HepG2 (cell line): ENCODE results near the gene RASSF6. TPM values are rescaled to one million over a fixed set of nuclear protein-coding genes. Genes with fewer than 3 reads are reported as not detected.

Experiments used
- ATAC-seq: fragments of 200-7000 bp; cut with Tn5 transposase; 3 replicates; pipeline ENCODE4 v1.9.1; 2020; ENCODE audit warnings: mild to moderate bottlenecking, moderate library complexity
- BruUV-seq: library from RNA; stranded (reverse); fragments of 400-500 nt; replicated peaks from 2 replicates; lab custom pipeline; 2021; lab: Mats Ljungman, UMichigan
- CTCF ChIA-PET: fragments of 300-600 bp; formaldehyde crosslinking; extraction: SDS; loops from one replicate; lab custom pipeline; 2021; ENCODE audit warnings: low total read pairs, inconsistent platforms, low intra/inter-chr PET ratio; lab: Yijun Ruan, JAX
- POLR2A ChIA-PET: fragments of 350-600 bp; sonication (Branson Sonifier 250); formaldehyde crosslinking; loops from one replicate; lab custom pipeline; 2020; ENCODE audit warnings: antibody characterized with exemption, inconsistent platforms; lab: Yijun Ruan, JAX
- DNase-seq: peaks from one replicate; pipeline ENCODE4 v3.0.0-alpha.2; 2015; ENCODE audit warnings: low spot score
- FAIRE-seq: peaks from 3 replicates; lab custom pipeline; 2011; peaks lifted over from hg19 to GRCh38; lab: Jason Lieb, UNC
- H2AFZ ChIP-seq: one replicate; pipeline ENCODE4 v1.6.1; 2011; ENCODE audit warnings: low read length, inconsistent platforms
- H3K27ac ChIP-seq: fragments of 300-600 bp; 3 replicates; pipeline ENCODE4 v1.8.0; 2011; ENCODE audit warnings: mixed run types, mild to moderate bottlenecking, mixed read lengths, low read length, inconsistent platforms; ENCODE audit not compliant: insufficient read depth; ENCODE audit errors: extremely low read length
- H3K27me3 ChIP-seq, 2 experiments: fragments of 200-600 bp in 1 of 2; 2 replicates in 1 of 2; 3 replicates in 1 of 2; pipeline versions ENCODE4 v1.6.0 to v1.8.0; 2011; ENCODE audit warnings: low read length in 2 of 2, mild to moderate bottlenecking in 2 of 2, moderate library complexity in 2 of 2, inconsistent platforms in 1 of 2; ENCODE audit not compliant: insufficient read depth in 2 of 2, control insufficient read depth in 1 of 2
- H3K36me3 ChIP-seq, 2 experiments: fragments of 200-600 bp in 1 of 2; replicated peaks in 1 of 2; 2 replicates in 1 of 2; 3 replicates in 1 of 2; pipeline versions ENCODE4 v1.5.1 to v1.8.0; 2011; ENCODE audit warnings: low read length in 2 of 2, inconsistent platforms in 1 of 2; ENCODE audit not compliant: insufficient read depth in 2 of 2, control insufficient read depth in 1 of 2
- H3K4me1 ChIP-seq: 2 replicates; pipeline ENCODE4 v1.5.1; 2012; ENCODE audit warnings: low read length, inconsistent platforms; ENCODE audit not compliant: insufficient read depth
- H3K4me2 ChIP-seq: 2 replicates; pipeline ENCODE4 v1.6.0; 2011; ENCODE audit warnings: low read depth, low read length, inconsistent platforms
- H3K4me3 ChIP-seq, 3 experiments: fragments of 200-600 bp in 1 of 3; sonication (generic), shearing (Covaris generic) in 1 of 3; replicated peaks in 1 of 3; 2 replicates each; pipeline ENCODE4 v1.5.1; 2011 to 2016; ENCODE audit warnings: low read length in 3 of 3, inconsistent platforms in 2 of 3, low read depth in 2 of 3, mild to moderate bottlenecking in 2 of 3, control low read depth in 1 of 3, mixed read lengths in 1 of 3; ENCODE audit not compliant: insufficient read depth in 1 of 3
- H3K79me2 ChIP-seq: one replicate; pipeline ENCODE4 v1.6.1; 2011; ENCODE audit warnings: low read length, inconsistent platforms; ENCODE audit not compliant: insufficient read depth
- H3K9ac ChIP-seq: 2 replicates; pipeline ENCODE4 v1.6.0; 2011; ENCODE audit warnings: mild to moderate bottlenecking, low read depth, low read length, inconsistent platforms; ENCODE audit not compliant: insufficient read depth
- H3K9me3 ChIP-seq: 2 replicates; pipeline ENCODE4 v1.5.1; 2012; ENCODE audit warnings: mild to moderate bottlenecking, low read length
- H4K20me1 ChIP-seq: 2 replicates; pipeline ENCODE4 v1.6.0; 2011; ENCODE audit warnings: inconsistent platforms, mild to moderate bottlenecking, low read length, moderate library complexity; ENCODE audit not compliant: insufficient read depth
- KAT8 ChIP-seq: IDR thresholded peaks from 2 replicates; pipeline ENCODE4 v1.6.1; 2016; ENCODE audit warnings: missing genetic modification reagents, missing compliant biosample characterization
- POGK ChIP-seq: sonication (generic); formaldehyde crosslinking; conservative IDR thresholded peaks from 2 replicates; pipeline ENCODE4 v1.8.0; 2022; ENCODE audit warnings: mild to moderate bottlenecking, moderate library complexity, missing genetic modification reagents
- POLR2AphosphoS2 ChIP-seq: IDR thresholded peaks from 2 replicates; pipeline ENCODE4 v1.6.1; 2011; ENCODE audit warnings: low read depth, low read length, improper control_type of control experiment
- RFX1 ChIP-seq: fragments of 450-650 bp; IDR thresholded peaks from 2 replicates; pipeline ENCODE4 v1.6.1; 2017
- RFXANK ChIP-seq: IDR thresholded peaks from 2 replicates; pipeline ENCODE4 v1.6.1; 2016
- SRY ChIP-seq: sonication (generic); formaldehyde crosslinking; IDR thresholded peaks from 2 replicates; pipeline ENCODE4 v1.8.0; 2022; ENCODE audit warnings: mild to moderate bottlenecking, missing genetic modification reagents
- ZNF543 ChIP-seq: sonication (generic); formaldehyde crosslinking; IDR thresholded peaks from 2 replicates; pipeline ENCODE4 v1.4.0; 2020; ENCODE audit warnings: mild to moderate bottlenecking, missing genetic modification reagents
- ZNF569 ChIP-seq: sonication (generic); formaldehyde crosslinking; IDR thresholded peaks from 2 replicates; pipeline ENCODE4 v1.5.0; 2020; ENCODE audit warnings: mild to moderate bottlenecking, missing genetic modification reagents, moderate library complexity, borderline replicate concordance
- ZNF883 ChIP-seq: sonication (generic); formaldehyde crosslinking; IDR thresholded peaks from 2 replicates; pipeline ENCODE4 v1.5.1; 2020; ENCODE audit warnings: mild to moderate bottlenecking, missing genetic modification reagents; ENCODE audit errors: not compliant biosample characterization
- ZSCAN31 ChIP-seq: sonication (generic); formaldehyde crosslinking; IDR thresholded peaks from 2 replicates; pipeline ENCODE4 v1.5.0; 2020; ENCODE audit warnings: low read depth, mild to moderate bottlenecking, missing genetic modification reagents
- WGBS: methylation state at CpG from one replicate; pipeline ENCODE4 v1.1.6; 2017; ENCODE audit warnings: low lambda C conversion rate; 5-methylcytosine and 5-hydroxymethylcytosine counted together
- in situ Hi-C: cut with HindIII; loops from 2 replicates; pipeline ENCODE4 v1.10.0; 2017; ENCODE audit warnings: low pct_unique_long_range_greater_than_20kb; ENCODE audit not compliant: extremely low pct_ligation_motif_present
- intact Hi-C: fragments of 100-400 bp; cut with micrococcal nuclease; formaldehyde crosslinking; loops from one replicate; pipeline ENCODE4 v1.10.0; 2022; ENCODE audit not compliant: unreplicated experiment
- polyA plus RNA-seq, 8 experiments: library from polyadenylated mRNA; depleted of rRNA in 3 of 8; stranded (reverse) in 7 of 8; unstranded in 1 of 8; fragments of >200 nt; fragmentation: Illumina TruSeq in 4 of 8; extraction: Trizol in 4 of 8; gene quantifications; 2 replicates each; pipeline versions ENCODE4 v1.2.1 to v1.2.3, GENCODE V29; 2011 to 2016; ENCODE audit warnings: low read depth in 4 of 8, missing spikeins in 1 of 8, mixed read lengths in 1 of 8; ENCODE audit not compliant: insufficient read depth in 1 of 8
- total RNA-seq, 5 experiments: library from RNA; depleted of rRNA; stranded (reverse); fragments of >200 nt; fragmentation: Illumina TruSeq; extraction: Trizol; gene quantifications; 2 replicates each; pipeline ENCODE4 v1.2.3, GENCODE V29; 2016; ENCODE audit warnings: low read depth in 1 of 5

The RASSF6 gene
- total and polyA plus RNA-seq, 2 of the 13 experiments (the other 11 are each of a cell fraction or from before 2014, with no cell fraction given): 0.03 to 0.11 TPM

GRCh38 chr4:73539386-73539785 is 80.8 kb downstream of the RASSF6 start (continued):
- TF ChIP-seq POGK (no peak), ZNF569 (no peak), RFXANK (CRISPR knock-in tag) (no peak), ZNF543 (CRISPR knock-in tag) (no peak), POLR2AphosphoS2 (no peak)
- TF ChIP-seq, all 625 proteins: peak for 0

GRCh38 chr4:73538162-73538561 is 82.1 kb downstream of the RASSF6 start:
- H3K9me3 ChIP-seq: no peaks in the 10 kb centered on the region
- POLR2A ChIA-PET: no interaction called here
- 67% methylated on average over 2 of the region's 2 CpGs for WGBS
- H3K79me2 ChIP-seq: no peaks in the 10 kb centered on the region
- in situ Hi-C loops: no loop called here
- H3K27ac ChIP-seq: no peak overlapping the region
- FAIRE-seq: no peak
- no TSS peak for BruUV-seq
- TF ChIP-seq SRY (CRISPR knock-in tag) (no peak), KAT8 (no peak), ZNF883 (no peak), ZSCAN31 (CRISPR knock-in tag) (no peak), RFX1 (no peak)
- TF ChIP-seq, all 625 proteins: peak for 0
- Histone ChIP-seq H4K20me1 (no peaks in the 10 kb centered on the region), H3K27me3 (no peaks in the 10 kb centered on the region), H2AFZ (no peak overlapping the region), H3K36me3 (no peaks in the 10 kb centered on the region), H3K4me1 (peaks cover 35% of the 10 kb centered on the region), H3K4me3 (no peak overlapping the region), H3K4me2 (no peak overlapping the region), H3K9ac (no peak overlapping the region)
- CTCF ChIA-PET: no interaction called here
- ATAC-seq (no peak), DNase-seq (no peak)
- intact Hi-C loops: loop anchor here (10.0 kb wide), 1 partner anchor 53 kb away; the partner anchor contains the start of gene AFM
